ENCODE results near the gene VIT.

DNA sequence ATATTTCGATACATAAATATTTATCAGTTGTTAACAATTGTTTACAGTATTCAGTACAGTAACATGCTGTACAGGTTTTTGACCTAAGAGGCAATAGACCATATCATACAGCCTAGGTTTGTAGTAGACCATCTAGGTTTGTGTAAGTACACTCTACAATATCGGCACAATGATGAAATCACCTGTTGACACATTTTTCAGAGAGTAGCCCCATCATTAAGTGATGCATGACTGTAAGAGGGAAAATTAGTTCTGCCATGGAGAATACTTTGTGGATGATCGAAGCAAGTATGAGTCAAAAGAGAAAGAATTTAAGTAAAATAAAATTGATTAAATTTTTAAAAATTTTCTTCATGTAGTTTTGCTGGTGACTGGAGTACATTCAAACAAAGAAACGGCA lies 32.6 kb downstream of the VIT start:
- TF ChIP-seq, protein P1, sequence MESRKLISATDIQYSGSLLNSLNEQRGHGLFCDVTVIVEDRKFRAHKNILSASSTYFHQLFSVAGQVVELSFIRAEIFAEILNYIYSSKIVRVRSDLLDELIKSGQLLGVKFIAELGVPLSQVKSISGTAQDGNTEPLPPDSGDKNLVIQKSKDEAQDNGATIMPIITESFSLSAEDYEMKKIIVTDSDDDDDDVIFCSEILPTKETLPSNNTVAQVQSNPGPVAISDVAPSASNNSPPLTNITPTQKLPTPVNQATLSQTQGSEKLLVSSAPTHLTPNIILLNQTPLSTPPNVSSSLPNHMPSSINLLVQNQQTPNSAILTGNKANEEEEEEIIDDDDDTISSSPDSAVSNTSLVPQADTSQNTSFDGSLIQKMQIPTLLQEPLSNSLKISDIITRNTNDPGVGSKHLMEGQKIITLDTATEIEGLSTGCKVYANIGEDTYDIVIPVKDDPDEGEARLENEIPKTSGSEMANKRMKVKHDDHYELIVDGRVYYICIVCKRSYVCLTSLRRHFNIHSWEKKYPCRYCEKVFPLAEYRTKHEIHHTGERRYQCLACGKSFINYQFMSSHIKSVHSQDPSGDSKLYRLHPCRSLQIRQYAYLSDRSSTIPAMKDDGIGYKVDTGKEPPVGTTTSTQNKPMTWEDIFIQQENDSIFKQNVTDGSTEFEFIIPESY (IDR thresholded peaks at IDR 0.05), result no peak
- TF ChIP-seq, protein P2, sequence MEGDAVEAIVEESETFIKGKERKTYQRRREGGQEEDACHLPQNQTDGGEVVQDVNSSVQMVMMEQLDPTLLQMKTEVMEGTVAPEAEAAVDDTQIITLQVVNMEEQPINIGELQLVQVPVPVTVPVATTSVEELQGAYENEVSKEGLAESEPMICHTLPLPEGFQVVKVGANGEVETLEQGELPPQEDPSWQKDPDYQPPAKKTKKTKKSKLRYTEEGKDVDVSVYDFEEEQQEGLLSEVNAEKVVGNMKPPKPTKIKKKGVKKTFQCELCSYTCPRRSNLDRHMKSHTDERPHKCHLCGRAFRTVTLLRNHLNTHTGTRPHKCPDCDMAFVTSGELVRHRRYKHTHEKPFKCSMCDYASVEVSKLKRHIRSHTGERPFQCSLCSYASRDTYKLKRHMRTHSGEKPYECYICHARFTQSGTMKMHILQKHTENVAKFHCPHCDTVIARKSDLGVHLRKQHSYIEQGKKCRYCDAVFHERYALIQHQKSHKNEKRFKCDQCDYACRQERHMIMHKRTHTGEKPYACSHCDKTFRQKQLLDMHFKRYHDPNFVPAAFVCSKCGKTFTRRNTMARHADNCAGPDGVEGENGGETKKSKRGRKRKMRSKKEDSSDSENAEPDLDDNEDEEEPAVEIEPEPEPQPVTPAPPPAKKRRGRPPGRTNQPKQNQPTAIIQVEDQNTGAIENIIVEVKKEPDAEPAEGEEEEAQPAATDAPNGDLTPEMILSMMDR (IDR thresholded peaks at IDR 0.05; ENCODE audit: low read depth, low read length, missing input control), result no peak
- TF ChIP-seq HNF4A (conservative IDR thresholded peaks at IDR 0.05), result no peak
- TF ChIP-seq SP1 (IDR thresholded peaks at IDR 0.05), result no peak
- TF ChIP-seq, protein P3, sequence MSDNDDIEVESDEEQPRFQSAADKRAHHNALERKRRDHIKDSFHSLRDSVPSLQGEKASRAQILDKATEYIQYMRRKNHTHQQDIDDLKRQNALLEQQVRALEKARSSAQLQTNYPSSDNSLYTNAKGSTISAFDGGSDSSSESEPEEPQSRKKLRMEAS (IDR thresholded peaks at IDR 0.05), result no peak
- TF ChIP-seq JUND (IDR thresholded peaks at IDR 0.05), result no peak
- TF ChIP-seq TAF1 (conservative IDR thresholded peaks at IDR 0.05), result no peak
- TF ChIP-seq, protein P4, sequence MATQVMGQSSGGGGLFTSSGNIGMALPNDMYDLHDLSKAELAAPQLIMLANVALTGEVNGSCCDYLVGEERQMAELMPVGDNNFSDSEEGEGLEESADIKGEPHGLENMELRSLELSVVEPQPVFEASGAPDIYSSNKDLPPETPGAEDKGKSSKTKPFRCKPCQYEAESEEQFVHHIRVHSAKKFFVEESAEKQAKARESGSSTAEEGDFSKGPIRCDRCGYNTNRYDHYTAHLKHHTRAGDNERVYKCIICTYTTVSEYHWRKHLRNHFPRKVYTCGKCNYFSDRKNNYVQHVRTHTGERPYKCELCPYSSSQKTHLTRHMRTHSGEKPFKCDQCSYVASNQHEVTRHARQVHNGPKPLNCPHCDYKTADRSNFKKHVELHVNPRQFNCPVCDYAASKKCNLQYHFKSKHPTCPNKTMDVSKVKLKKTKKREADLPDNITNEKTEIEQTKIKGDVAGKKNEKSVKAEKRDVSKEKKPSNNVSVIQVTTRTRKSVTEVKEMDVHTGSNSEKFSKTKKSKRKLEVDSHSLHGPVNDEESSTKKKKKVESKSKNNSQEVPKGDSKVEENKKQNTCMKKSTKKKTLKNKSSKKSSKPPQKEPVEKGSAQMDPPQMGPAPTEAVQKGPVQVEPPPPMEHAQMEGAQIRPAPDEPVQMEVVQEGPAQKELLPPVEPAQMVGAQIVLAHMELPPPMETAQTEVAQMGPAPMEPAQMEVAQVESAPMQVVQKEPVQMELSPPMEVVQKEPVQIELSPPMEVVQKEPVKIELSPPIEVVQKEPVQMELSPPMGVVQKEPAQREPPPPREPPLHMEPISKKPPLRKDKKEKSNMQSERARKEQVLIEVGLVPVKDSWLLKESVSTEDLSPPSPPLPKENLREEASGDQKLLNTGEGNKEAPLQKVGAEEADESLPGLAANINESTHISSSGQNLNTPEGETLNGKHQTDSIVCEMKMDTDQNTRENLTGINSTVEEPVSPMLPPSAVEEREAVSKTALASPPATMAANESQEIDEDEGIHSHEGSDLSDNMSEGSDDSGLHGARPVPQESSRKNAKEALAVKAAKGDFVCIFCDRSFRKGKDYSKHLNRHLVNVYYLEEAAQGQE (IDR thresholded peaks at IDR 0.05), result no peak
- no peak for TF ChIP-seq RAD21 (IDR thresholded peaks at IDR 0.05)

All from liver (tissue), 3 donors.